Dedifferentiated amniotic fluid mesenchymal stem cell (primary cell): ENCODE results near the gene MACROH2A1.

Experiments used
- DNase-seq: peaks from one replicate; pipeline ENCODE4 v3.0.0-alpha.2; 2016; ENCODE audit errors: extremely low spot score

The MACROH2A1 gene

GRCh38 chr5:135398855-135399793 lies at the start of gene MACROH2A1:
Gene MACROH2A1, minus strand, starts transcription at chr5:135399231. Its CDS starts 10,138 bp downstream, at chr5:135389093.
- DNase-seq, result peak; percentile 78

- DNase-seq, result no peak
These were observed 49.2 kb upstream of the MACROH2A1 start for GRCh38 chr5:135448071-135448739.

- no peak for DNase-seq
These were observed 48.4 kb upstream of the MACROH2A1 start, which contains the start of gene DCANP1 for GRCh38 chr5:135447298-135447929. Gene DCANP1, minus strand, starts transcription at chr5:135447348. Its CDS starts 240 bp downstream, at chr5:135447108.

- DNase-seq, result no peak
These were observed 47.6 kb upstream of the MACROH2A1 start for GRCh38 chr5:135446615-135447014.

GRCh38 chr5:135446206-135446605 lies 47.2 kb upstream of the MACROH2A1 start:
- DNase-seq, result no peak

- no peak for DNase-seq
These were observed 46.4 kb upstream of the MACROH2A1 start for GRCh38 chr5:135445306-135445985.

- no peak for DNase-seq
These were observed 45.9 kb upstream of the MACROH2A1 start for GRCh38 chr5:135444881-135445280.

GRCh38 chr5:135444360-135444759 lies 45.3 kb upstream of the MACROH2A1 start:
- no peak for DNase-seq

- DNase-seq, result no peak
These were observed 44.3 kb upstream of the MACROH2A1 start for GRCh38 chr5:135443161-135443960.

GRCh38 chr5:135442431-135443160 lies 43.6 kb upstream of the MACROH2A1 start:
- DNase-seq, result no peak

- DNase-seq, result no peak
These were observed 42.9 kb upstream of the MACROH2A1 start for GRCh38 chr5:135441919-135442318.

- no peak for DNase-seq
These were observed 42.4 kb upstream of the MACROH2A1 start for GRCh38 chr5:135441350-135441831.

- DNase-seq, result no peak
These were observed 41.9 kb upstream of the MACROH2A1 start for GRCh38 chr5:135440916-135441315.

GRCh38 chr5:135439231-135440205 lies 40.5 kb upstream of the MACROH2A1 start:
- DNase-seq, result no peak

- DNase-seq, result no peak
These were observed 39.7 kb upstream of the MACROH2A1 start for GRCh38 chr5:135438636-135439221.

GRCh38 chr5:135437796-135438560 lies 38.9 kb upstream of the MACROH2A1 start:
- DNase-seq, result peak; percentile 60

- no peak for DNase-seq
These were observed 38.4 kb upstream of the MACROH2A1 start for GRCh38 chr5:135437422-135437795.
